H7 (cell line): ENCODE results near the gene CYP2J2. TPM values are rescaled to one million over a fixed set of nuclear protein-coding genes. Genes with fewer than 3 reads are reported as not detected.
"Not testable (repeated sequence)": the region's sequence is repeated elsewhere in the genome, so short reads cannot be mapped to it uniquely, and the experiment has no call there.

Experiments used
- DNase-seq: peaks from one replicate; pipeline ENCODE4 v3.0.0; 2012
- H3K27me3 ChIP-seq: 2 replicates; pipeline ENCODE4 v1.6.0; 2011; ENCODE audit warnings: mild to moderate bottlenecking, low read length; ENCODE audit not compliant: control insufficient read depth, insufficient read depth
- H3K36me3 ChIP-seq: replicated peaks from 2 replicates; pipeline ENCODE4 v1.5.1; 2011; ENCODE audit warnings: low read length; ENCODE audit not compliant: control insufficient read depth, insufficient read depth
- H3K4me3 ChIP-seq: 2 replicates; pipeline ENCODE4 v1.5.1; 2011; ENCODE audit warnings: low read depth, mild to moderate bottlenecking, control low read depth, low read length, moderate library complexity; ENCODE audit not compliant: insufficient read depth
- total RNA-seq: library from RNA; depleted of rRNA; stranded (reverse); fragments of >200 nt; shearing (Covaris generic); gene quantifications from 2 replicates; pipeline ENCODE4 v1.2.3, GENCODE V29; 2014; rRNA removed

CYP2J2 gene
- total RNA-seq, 1 experiment from 2014 or later = 0.52 TPM

DNA sequence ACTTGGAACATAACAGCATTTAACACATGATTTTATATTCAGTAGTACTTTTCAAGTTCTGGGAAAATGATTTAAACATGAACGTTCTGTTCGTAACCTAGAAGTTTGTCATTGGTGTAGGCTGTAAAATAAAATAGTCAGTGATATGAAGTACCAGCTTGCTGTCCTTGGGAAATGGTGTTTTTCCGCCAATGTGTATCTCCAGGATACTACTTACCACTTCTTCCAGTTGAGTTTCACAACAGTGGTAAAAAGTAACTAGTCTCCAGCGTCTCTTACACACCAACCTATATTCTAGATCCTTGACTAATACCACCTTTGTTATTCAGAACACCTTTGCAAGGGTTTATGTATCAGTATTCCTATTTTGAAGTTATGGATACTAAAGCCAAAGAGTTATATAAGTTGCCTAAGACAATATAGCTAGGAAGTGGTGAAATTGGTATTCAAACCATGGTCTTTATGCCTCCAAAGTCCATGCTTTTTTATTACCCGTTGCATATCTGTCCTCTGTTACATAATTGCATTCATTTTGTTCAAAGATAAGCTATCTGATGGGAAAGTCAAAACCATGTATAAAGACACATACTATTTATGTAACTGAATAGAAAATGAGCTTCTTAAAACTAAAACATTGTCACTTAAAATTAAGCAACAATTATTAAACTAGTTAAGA lies 68.8 kb downstream of the CYP2J2 start:
- no peaks in the 10 kb centered on the region; the same call in 1 of the 2 replicates for H3K36me3 ChIP-seq

DNA sequence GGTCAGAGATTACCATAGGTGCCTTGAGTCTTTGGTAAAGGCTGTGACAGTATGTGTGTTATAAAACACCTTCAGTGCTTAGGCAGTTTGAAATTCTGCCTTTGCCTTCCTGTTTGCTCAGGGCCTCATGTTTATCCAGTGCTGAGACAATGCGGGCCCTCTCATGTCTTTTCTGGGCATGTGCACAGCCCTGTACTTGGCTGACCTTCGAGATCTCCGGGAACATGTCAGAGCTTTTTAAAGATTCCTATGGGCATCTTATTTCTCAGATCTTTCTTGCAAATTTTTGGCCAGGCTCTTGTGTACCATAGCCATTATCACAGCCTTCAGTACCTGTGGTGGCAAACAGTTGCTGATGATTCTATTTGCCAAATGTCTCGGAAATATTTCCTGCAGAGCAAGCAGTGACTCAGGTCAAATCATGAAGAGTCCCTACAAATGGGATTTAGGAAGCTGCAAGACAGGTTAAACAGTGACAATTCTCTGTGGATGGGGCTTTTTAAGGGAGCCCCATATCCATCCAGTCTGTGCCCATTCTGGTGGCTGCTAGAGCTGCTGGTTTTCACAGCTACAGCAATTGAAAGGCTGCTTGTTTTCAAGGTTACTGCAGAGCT lies 69.7 kb downstream of the CYP2J2 start:
- H3K36me3 ChIP-seq = no peaks in the 10 kb centered on the region; the same call in 1 of the 2 replicates
- no peak for DNase-seq
- no peaks in the 10 kb centered on the region for H3K27me3 ChIP-seq
- H3K4me3 ChIP-seq = no peak overlapping the region

More for the DNA sequence above, 68.8 kb downstream of the CYP2J2 start:
- no peak overlapping the region for H3K4me3 ChIP-seq
- no peak for DNase-seq
- H3K27me3 ChIP-seq = no peaks in the 10 kb centered on the region

- not testable (repeated sequence) for H3K36me3 ChIP-seq, DNase-seq, H3K4me3 ChIP-seq, H3K27me3 ChIP-seq
Measured at GRCh38 chr1:59855297-59855696, 71.3 kb downstream of the CYP2J2 start.

- Histone ChIP-seq H3K36me3 (no peaks in the 10 kb centered on the region), H3K27me3 (no peaks in the 10 kb centered on the region), H3K4me3 (no peak overlapping the region)
- DNase-seq = no peak
Measured at GRCh38 chr1:59852117-59852516, 74.5 kb downstream of the CYP2J2 start.

- Histone ChIP-seq H3K4me3 (no peak overlapping the region), H3K27me3 (no peaks in the 10 kb centered on the region), H3K36me3 (peaks cover 2% of the 10 kb centered on the region; the same call in 1 of the 2 replicates)
- no peak for DNase-seq
Measured at GRCh38 chr1:59846895-59847282, 79.7 kb downstream of the CYP2J2 start.

- no peaks in the 10 kb centered on the region for H3K27me3 ChIP-seq
- DNase-seq = no peak
- no peak overlapping the region for H3K4me3 ChIP-seq
- peaks cover 2% of the 10 kb centered on the region; the same call in 1 of the 2 replicates for H3K36me3 ChIP-seq
Measured at GRCh38 chr1:59846209-59846894, 80.2 kb downstream of the CYP2J2 start.

DNA sequence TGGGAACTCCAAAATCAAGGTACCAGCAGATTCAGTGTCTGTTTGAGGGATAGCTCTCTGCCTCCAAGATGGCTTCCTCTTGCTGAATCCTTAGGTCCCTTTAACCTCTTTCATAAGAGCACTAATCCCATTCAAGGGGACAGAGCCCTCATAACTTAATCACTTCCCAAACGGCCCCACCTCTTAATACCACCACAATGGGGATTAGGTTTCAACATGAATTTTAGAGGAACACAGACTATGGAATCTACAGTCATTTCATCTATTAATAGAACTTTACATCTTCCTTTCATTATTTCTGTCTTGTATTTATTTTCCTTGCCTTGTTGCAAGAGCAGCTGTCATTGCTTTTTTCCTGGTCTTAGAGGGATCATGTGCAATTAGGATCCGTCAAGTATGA lies 81.5 kb downstream of the CYP2J2 start:
- Histone ChIP-seq H3K4me3 (no peak overlapping the region), H3K36me3 (peaks cover 2% of the 10 kb centered on the region), H3K27me3 (no peaks in the 10 kb centered on the region)
- DNase-seq = no peak

Other genes starting within 250 kb of the CYP2J2 start
- 9.1 and 20.7 TPM in 2 replicates for gene HOOK1, start 111.8 kb downstream of the CYP2J2 start, total RNA-seq
- not detected in 2 replicates for gene C1orf87, start 147.0 kb upstream of the CYP2J2 start, total RNA-seq